GM19238 (cell line): ENCODE results near the gene SPART.
"Not testable (repeated sequence)": the region's sequence is repeated elsewhere in the genome, so short reads cannot be mapped to it uniquely, and the experiment has no call there.

ENCODE experiments used
- DNase-seq: peaks from one replicate; pipeline ENCODE4 v3.0.0; 2011; ENCODE audit warnings: low spot score; ENCODE audit not compliant: insufficient read length

Gene SPART

GRCh38 chr13:36323408-36323807, 22.8 kb downstream of the SPART start:
- DNase-seq: no peak

DNA sequence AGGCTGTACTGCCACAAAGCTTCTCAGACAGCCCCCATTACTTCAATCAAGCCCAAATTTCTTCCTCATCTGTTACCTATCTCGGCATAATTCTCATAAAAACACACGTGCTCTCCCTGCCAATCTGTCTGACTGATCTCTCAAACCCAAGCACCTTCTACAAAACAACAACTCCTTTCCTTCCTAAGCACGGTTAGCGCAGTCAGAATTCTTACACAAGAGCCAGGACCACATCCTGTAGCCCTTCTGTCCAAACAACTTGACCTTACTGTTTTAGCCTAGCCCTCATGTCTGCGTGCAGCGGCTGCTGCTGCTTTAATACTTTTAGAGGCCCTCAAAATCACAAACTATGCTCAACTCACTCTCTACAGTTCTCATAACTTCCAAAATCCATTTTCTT, 26.4 kb downstream of the SPART start:
- DNase-seq: not testable (repeated sequence)

DNA sequence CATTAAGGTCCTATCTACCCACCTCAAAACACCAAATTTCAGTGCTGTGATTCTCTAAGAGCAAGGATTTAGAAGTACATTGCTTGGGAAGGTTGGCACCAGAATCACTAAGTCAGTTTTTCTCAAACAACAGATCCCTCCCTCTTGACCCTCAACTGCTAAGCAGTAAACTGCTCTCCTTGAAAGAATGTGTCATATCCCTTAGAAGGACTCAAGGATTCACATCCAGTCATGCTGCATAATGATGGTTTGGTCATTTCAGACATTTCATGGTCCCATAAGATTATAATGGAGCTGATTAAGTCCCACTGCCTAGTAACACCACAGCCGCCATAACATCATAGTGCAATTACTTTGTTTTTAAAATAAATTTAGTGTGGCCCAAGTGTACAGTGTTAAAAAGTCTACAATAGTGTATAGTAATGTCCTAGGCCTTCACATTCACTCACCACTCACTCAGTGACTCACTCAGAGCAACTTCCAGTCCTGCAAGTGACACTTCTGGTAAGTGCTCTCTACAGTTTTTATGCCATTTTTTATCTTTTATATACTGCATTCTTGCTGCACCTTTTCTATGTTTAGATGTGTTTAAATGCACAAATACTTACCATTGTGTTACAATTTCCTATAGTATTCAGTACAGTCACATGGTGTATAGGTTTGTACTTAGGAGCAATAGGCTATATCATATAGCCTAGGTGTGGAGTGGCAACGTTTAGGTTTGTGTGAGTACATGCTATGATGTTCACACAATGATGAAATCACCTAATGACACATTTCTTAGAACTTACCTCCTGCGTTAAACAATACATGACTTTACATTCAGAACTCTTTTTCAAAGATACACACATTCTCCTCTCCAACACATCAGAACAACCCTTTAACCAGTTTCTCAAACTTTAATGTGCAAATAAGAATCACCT, 32.9 kb downstream of the SPART start:
- no peak for DNase-seq

- DNase-seq: no peak
These were observed 35.6 kb downstream of the SPART start for GRCh38 chr13:36310417-36311108.

DNA sequence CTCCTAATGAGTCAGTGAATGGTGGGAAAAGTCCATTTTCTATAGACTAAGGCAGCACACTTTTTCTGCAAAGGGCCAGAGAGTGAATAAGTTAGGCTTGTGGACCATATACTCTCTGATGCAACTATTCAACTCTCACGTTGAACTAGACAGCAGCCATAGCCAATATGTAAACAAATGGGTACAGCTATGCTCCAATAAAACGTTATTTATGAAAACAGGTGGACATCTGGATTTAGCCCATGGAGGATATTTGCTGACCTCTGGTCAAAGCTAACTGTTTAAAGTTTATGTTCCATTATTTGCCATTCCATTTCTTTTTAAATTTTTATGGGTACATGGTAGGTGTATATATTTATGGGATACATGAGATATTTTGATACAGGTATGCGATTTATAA, 43.9 kb downstream of the SPART start:
- no peak for DNase-seq

DNA sequence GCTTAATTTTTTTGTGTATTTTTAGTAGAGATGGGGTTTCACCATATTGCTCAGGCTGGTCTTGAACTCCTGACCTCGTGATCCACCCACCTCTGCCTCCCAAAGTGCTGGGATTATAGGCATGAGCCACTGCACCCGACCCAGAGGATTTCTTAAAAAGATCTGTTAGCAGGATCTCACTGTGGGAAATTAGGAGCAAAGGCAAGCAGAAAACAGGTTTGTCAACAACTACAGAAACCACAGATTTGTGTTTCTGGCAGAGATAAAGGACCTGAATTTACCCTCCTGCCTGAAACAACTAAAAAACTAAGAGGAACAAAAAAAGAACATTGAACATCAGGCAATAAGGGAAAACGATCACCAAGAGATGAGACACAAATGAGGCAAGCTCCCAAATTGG, 46.7 kb downstream of the SPART start:
- DNase-seq: not testable (repeated sequence)

GRCh38 chr13:36298535-36299068, 47.6 kb downstream of the SPART start:
- no peak for DNase-seq

DNA sequence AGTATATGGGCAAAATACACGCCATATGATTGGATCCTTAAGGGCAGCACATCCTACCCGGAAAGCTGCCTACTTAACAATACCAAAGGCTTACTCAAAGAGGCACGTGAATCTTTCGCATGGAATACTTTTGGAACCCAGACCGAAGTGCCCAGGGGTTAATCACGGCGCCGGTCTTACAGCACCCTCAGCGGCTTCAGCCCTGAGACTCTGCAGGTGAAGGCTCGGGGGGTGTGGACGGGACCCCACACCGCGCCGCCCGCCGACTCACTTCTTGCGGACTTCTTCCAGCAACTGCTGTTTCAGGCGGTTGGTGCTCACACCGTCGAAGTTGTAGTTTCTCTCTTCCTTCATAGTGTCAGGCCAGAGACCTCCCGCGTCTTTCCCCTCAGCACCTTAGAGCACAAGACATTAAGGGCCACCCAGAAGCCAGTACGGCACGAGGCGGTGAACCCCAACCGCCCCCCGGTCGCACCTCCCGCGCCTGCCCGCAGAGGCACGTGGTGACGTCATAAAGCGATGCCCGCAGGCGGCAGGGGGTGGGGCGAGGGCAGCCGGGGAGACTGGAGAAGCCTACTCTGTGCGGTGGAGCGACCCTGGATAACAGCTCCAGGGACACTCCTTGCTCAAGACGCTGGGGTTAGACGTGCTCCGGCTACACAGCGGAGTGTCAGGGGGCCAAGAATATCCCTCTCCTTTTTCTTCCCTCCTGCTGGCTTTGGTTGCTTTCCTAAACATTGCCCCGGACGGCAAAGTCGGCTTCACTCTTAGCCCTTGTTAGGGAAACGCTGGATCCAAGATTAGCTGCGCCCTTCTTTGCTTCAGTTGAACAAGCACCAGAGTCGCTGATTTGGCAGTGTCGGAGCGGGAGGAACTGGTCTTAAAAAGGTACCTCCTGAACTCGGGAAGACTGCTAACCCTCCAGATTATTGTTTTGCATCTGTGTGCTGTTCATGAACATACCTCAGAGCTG, 48.5 kb downstream of the SPART start, which contains the start of gene CCDC169:
CCDC169 (minus strand) TSS at position 449 of the 973 bp plus-strand sequence; CDS start at position 354, 95 bp downstream.
- DNase-seq: no peak

DNA sequence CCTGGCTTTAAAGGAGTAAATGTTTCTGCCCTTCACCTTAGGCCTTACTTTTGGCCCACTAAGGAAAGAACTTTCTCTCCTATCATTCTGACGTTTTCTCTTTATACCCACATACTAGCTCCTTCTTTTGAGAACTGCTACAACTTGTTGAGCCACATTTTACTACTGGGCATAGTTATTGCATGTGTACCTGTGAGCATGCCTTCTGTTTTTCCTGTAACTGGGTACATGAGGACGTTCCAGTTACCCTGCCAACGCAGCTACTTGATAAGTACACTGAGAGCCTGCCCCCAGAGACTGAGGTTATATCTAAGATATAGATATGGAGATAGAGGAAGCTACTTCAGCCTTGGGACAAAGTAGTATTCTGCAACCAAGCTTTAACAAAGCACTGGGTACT, 52.1 kb downstream of the SPART start:
- DNase-seq: no peak

DNA sequence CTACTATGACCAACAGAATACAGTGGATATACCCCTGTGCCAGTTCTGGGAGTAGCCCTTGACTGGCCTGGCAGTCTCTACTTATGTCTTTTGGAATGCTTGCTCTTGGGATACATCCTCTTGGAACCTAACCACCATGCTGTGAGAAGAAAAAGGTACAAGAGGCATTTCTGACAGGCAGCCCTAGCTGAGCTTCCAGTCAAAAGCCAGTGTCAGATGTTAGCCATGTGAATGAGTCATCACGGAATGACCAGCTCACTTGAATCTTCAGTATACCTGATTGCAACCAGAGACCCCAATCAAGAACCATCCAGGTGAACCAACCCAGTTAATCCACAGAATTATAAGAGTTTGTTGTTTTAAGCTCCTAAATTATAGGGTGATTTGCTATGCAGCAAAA, 52.7 kb downstream of the SPART start:
- DNase-seq: no peak

- no peak for DNase-seq
These were observed 57.3 kb downstream of the SPART start for GRCh38 chr13:36288794-36289391.

DNA sequence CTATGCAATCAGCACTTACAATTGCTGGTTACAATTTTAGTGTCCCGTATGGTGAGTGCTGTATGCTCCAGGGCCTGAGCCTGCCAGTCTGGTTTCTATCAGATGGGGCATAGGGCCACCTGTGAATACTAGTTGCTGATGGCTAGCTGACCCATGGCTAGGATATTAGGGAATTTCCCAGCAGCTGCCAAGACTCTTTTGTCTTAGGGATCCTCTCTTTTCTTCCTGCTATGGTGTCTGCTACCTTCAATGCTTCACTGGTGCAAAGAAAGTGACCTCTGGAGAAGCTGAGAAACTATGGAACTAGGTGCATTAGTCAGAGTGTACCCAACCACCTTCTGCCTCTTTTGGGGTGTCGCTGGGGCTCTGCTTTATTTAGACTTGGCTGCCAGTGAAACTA, 60.2 kb downstream of the SPART start:
- DNase-seq: no peak

- DNase-seq: no peak
These were observed 63.3 kb downstream of the SPART start for GRCh38 chr13:36282821-36283432.

DNA sequence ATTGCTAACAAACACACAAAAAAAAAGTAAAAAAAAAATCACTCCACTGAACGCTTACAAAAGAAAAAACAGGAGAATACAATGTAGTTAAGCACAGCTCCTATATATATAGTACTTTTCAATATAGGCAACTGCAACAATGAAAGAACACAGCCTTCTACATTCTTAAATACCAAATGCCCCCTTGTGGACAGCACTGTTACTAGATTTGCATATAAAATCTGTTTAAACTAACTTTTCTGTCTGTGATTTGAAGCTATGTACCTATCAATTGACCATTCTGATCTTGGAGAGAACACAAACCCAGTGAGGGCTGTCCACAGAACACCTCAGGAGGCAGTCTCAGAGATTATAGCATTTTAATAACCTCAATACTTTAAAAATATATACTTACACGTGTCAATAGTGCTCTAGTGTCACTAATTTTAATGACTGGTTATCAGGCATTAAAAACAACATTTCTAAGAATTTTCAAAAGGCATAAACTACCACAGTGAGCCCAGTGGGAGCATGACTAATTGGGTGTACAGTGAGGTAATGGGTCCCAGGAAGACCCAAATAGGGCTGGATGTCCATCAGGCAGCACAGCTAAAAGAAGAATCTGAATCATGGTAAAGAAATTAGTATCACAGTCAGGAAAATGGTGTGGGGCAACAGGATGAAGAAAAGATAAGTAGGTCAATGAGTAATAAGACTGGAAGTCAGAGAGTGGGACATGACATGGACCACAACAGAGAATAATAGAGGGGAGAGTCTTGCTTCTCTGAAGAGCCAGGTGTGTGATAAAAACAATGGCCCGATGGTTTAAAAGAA, 70.8 kb downstream of the SPART start:
- no peak for DNase-seq

- no peak for DNase-seq
These were observed 72.8 kb downstream of the SPART start for GRCh38 chr13:36273431-36273830.

DNA sequence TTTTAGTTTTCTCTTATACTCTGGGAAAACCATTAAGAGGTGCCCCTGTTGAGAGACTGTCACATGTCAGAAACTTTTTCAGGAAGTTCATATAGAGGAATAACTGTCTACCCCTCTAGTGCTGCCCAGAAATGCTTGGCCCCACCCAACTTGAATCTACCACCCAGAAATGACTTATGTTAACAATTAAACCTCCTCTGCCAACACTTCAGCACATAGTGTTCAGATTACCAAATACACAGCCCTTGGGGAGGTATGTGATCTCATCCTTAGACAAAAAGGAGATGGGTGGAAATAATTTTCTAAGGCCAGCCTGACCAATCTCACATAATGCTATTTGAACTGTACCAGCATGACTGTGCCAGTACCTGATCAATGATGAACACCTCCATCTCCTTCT, 84.2 kb downstream of the SPART start:
- DNase-seq: no peak

GRCh38 chr13:36261011-36261410, 85.2 kb downstream of the SPART start:
- DNase-seq: no peak

- DNase-seq: no peak
These were observed 86.6 kb downstream of the SPART start for GRCh38 chr13:36259361-36260137.

- no peak for DNase-seq
These were observed 87.4 kb downstream of the SPART start for GRCh38 chr13:36258831-36259230.
